Measurements from ENCODE around the gene SDK1.

GRCh38 chr7:4208086-4208485 lies 907.0 kb downstream of the SDK1 start:
- TF ChIP-seq POLR2A (IDR thresholded peaks at IDR 0.05) (no peak), CTCF (IDR thresholded peaks at IDR 0.05) (no peak)
